Naive B cell (primary cell): ENCODE data around the gene LYRM4. TPM values are rescaled to one million over a fixed set of nuclear protein-coding genes. Genes with fewer than 3 reads are reported as not detected.

Source experiments
- ATAC-seq, 2 donors: fragments of 150-1000 bp; cut with Tn5 transposase; 2 replicates each; pipeline ENCODE4 v1.10.0; 2021; ENCODE audit warnings: low read depth in 2 of 2, mild to moderate bottlenecking in 2 of 2, moderate library complexity in 2 of 2
- DNase-seq: peaks from one replicate; pipeline ENCODE4 v3.0.0; 2022
- H3K27ac Mint-ChIP-seq, 6 donors: one replicate each; pipeline ENCODE4 v1.8.0; 2020 to 2022; ENCODE audit warnings: mild to moderate bottlenecking in 6 of 6, mixed read lengths in 6 of 6, moderate library complexity in 5 of 6, inconsistent platforms in 2 of 6
- H3K27me3 Mint-ChIP-seq, 3 donors: one replicate each; pipeline ENCODE4 v1.8.0; 2021 to 2022; ENCODE audit warnings: mixed read lengths in 3 of 3, mild to moderate bottlenecking in 1 of 3
- H3K36me3 Mint-ChIP-seq, 2 donors: one replicate each; pipeline ENCODE4 v1.8.0; 2020 to 2022; ENCODE audit warnings: mixed read lengths in 2 of 2, inconsistent platforms in 1 of 2, mild to moderate bottlenecking in 1 of 2
- H3K4me1 Mint-ChIP-seq, 3 donors: one replicate each; pipeline ENCODE4 v1.8.0; 2020 to 2022; ENCODE audit warnings: mixed read lengths in 3 of 3, inconsistent platforms in 1 of 3, mild to moderate bottlenecking in 1 of 3, moderate library complexity in 1 of 3
- H3K4me3 Mint-ChIP-seq, 8 donors: one replicate each; pipeline ENCODE4 v1.8.0; 2020 to 2022; ENCODE audit warnings: mild to moderate bottlenecking in 8 of 8, mixed read lengths in 8 of 8, moderate library complexity in 8 of 8, inconsistent platforms in 2 of 8
- H3K9me3 Mint-ChIP-seq, 7 donors: one replicate each; pipeline ENCODE4 v1.8.0; 2020 to 2022; ENCODE audit warnings: mixed read lengths in 7 of 7, mild to moderate bottlenecking in 5 of 7, inconsistent platforms in 2 of 7, moderate library complexity in 1 of 7
- polyA plus RNA-seq, 6 donors: library from polyadenylated mRNA; unstranded; fragments of 300-500 nt; fragmentation: Illumina TruSeq; gene quantifications; one replicate each; pipeline ENCODE4 v1.2.3, GENCODE V29; 2021; ENCODE audit warnings: low read depth in 6 of 6

The LYRM4 gene
- polyA plus RNA-seq, 6 donors from 2014 or later: 33.1 to 44.6 (median 40.7) TPM

DNA sequence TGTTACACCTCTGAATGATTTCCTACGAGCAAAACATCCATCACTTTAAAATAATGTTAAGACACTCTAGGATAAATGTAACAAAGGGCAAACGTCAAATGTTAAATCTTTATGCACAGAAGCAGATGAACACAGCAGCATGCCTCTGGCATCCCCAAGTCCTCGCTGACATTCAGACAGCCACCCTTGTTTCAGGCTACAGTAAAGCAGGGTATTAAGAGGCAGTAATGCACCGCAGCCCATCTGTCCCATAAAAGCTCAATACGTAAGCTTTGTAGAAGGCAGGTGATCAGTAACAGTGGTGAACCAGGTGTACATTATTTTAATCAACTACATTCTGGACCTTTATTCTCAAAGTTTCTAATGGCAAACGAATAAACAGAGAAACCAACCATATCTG is 110.9 kb downstream of the LYRM4 start:
- no peak for ATAC-seq
- no peak for DNase-seq
- peaks cover 8 to 12% (median 10%) of the 10 kb centered on the region in 3 donors for H3K4me1 Mint-ChIP-seq
- H3K36me3 Mint-ChIP-seq: no peaks in the 10 kb centered on the region
- H3K4me3 Mint-ChIP-seq: no peak overlapping the region
- no peak overlapping the region for H3K27ac Mint-ChIP-seq
- no peaks in the 10 kb centered on the region for H3K27me3 Mint-ChIP-seq
- no peaks in the 10 kb centered on the region for H3K9me3 Mint-ChIP-seq

DNA sequence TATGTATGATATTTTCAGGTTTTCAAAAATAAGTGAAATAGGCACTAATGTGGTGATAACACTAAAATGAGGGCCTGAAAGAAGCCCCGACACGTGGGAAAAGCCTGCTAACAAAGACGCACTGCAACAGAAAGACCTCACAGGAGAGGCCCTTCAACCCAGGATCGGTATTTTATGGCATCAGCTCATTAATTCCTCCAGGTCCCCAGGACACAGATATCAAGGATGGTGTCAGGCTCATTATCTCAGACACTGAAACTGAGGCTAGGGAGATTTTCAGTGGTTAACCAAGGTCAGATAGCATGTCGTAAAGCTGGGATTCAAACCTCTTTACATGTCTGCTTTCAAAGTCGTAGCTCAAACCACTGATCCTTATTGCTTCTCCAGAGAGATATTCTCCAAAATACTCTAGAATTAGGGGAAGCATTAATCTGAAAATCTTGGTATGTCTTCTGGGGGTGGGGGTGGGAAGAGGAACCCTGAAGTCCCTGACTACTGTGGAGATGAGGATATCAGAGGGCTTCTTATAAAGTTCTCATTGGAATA is 111.5 kb downstream of the LYRM4 start:
- DNase-seq: no peak
- no peak for ATAC-seq
- peak overlapping the region in 1 of 6 donors; percentile 77 for H3K27ac Mint-ChIP-seq
- no peaks in the 10 kb centered on the region for H3K36me3 Mint-ChIP-seq
- no peak overlapping the region for H3K4me3 Mint-ChIP-seq
- H3K27me3 Mint-ChIP-seq: no peaks in the 10 kb centered on the region
- H3K9me3 Mint-ChIP-seq: no peaks in the 10 kb centered on the region
- peaks cover 8 to 12% (median 10%) of the 10 kb centered on the region in 3 donors for H3K4me1 Mint-ChIP-seq

DNA sequence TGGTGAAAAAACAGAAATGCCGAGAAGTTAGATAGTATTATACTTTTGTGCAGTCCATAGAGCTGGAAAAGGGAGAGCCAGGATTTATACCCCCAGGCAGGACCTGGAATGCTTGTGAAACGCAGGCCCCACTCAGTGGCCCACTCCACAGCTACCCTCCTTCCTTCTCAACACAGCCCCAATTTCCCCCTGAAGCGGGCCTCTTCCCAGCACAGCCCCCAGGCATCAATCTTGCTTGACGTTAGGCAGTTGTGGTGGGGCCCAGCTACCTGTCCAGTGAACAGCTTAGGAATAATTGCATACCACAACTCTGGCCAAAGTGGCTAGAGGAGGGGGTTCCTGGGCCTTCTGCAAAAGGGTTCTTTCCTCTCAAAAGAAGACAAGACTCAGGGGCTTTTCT is 114.4 kb downstream of the LYRM4 start:
- Mint-ChIP-seq H3K27ac (no peak overlapping the region), H3K4me3 (no peak overlapping the region)
- no peak for ATAC-seq

DNA sequence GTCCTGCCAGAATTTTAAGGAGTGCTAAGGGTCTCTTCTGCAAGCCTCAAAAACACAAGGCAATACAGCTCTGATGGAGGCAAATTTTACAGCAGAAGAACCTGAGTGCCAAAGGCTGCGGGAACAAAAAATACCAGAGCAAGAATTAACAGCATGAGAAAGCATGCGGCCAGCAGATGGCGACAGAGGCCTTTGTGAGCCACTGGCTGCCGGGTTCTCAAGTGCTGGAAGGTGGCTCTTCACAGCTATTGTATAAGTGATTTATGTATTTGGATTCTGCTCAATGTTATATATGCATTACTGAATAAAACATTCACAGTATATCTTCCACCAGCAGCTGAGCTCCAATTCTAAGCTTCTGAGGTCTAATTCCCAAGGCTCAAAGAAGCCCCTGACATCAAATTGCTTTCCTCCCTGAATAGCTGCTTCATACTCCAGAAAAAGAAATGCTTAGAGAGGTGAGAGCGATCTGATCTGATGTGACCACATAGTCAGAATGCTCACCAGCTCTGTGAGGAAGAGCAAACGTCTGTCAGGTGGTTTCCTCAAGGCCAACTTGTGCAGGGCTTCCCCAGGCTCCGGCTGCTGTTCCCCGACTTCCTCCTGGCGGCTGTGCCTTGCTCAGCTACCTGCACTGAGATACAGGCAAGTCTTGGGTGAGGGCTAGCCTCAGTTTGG is 117.0 kb downstream of the LYRM4 start:
- ATAC-seq: peak; percentile 60 to 84
- Mint-ChIP-seq H3K27ac (peak overlapping the region in 3 of 6 donors; percentile 64 to 88 (median 66)), H3K27me3 (no peaks in the 10 kb centered on the region)

More for the DNA sequence above, 114.4 kb downstream of the LYRM4 start:
- Mint-ChIP-seq H3K9me3 (no peaks in the 10 kb centered on the region), H3K27me3 (no peaks in the 10 kb centered on the region), H3K36me3 (no peaks in the 10 kb centered on the region), H3K4me1 (peaks cover 2 to 8% (median 4%) of the 10 kb centered on the region in 3 donors)
- no peak for DNase-seq

DNA sequence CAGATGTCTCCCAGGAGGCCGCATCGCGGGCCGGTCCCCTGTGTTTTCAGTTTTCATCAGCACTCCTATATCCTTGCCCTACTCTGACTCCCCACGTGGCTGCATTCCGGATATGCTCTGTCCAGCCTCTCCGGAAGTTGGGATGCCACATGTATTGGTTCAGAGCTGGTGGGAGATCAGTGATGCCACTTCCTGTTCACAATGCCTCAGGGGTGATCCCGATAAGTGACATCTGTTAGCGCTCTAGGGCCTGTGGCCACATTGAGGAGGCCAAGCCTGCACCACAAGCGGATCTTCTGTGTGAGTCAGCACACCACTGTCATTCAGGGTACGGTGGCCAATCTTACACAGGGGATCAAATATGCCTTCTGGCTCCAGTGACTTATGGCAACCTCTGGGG is 117.8 kb downstream of the LYRM4 start:
- peaks cover 4 to 26% (median 10%) of the 10 kb centered on the region in 3 donors for H3K4me1 Mint-ChIP-seq
- no peak for DNase-seq
- no peaks in the 10 kb centered on the region for H3K9me3 Mint-ChIP-seq
- peak overlapping the region in 1 of 8 donors; percentile 16 for H3K4me3 Mint-ChIP-seq
- H3K27ac Mint-ChIP-seq: no peak overlapping the region
- H3K27me3 Mint-ChIP-seq: no peaks in the 10 kb centered on the region
- ATAC-seq: no peak
- no peaks in the 10 kb centered on the region for H3K36me3 Mint-ChIP-seq

More for the DNA sequence above, 117.0 kb downstream of the LYRM4 start:
- H3K36me3 Mint-ChIP-seq: no peaks in the 10 kb centered on the region
- no peaks in the 10 kb centered on the region for H3K9me3 Mint-ChIP-seq
- peak overlapping the region in 1 of 8 donors; percentile 6 for H3K4me3 Mint-ChIP-seq
- H3K4me1 Mint-ChIP-seq: peaks cover 4 to 26% (median 10%) of the 10 kb centered on the region in 3 donors
- peak; percentile 65 for DNase-seq

DNA sequence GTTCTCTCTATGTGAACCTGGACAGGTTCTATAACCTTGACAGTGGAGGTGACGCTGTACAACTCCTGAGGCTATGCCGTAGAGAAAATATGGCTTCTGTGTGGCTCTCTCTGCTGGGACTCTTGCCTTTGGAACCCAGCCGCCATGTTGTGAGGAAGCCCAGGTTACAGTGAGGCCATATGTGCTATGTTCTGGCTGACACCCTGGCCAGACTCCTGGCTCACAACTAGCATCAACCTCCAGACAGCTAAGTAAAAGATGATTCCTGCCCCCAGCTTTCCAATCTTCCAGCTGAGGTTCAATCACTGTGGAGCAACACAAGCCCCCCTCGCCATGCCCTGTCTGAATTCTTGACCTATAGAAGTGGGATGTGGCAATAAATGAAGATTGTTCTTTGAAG is 118.6 kb downstream of the LYRM4 start:
- DNase-seq (no peak), ATAC-seq (no peak)
- no peak overlapping the region for H3K27ac Mint-ChIP-seq
- no peak overlapping the region for H3K4me3 Mint-ChIP-seq
- no peaks in the 10 kb centered on the region for H3K36me3 Mint-ChIP-seq
- no peaks in the 10 kb centered on the region for H3K27me3 Mint-ChIP-seq
- H3K9me3 Mint-ChIP-seq: no peaks in the 10 kb centered on the region
- peaks cover 4 to 26% (median 10%) of the 10 kb centered on the region in 3 donors for H3K4me1 Mint-ChIP-seq

DNA sequence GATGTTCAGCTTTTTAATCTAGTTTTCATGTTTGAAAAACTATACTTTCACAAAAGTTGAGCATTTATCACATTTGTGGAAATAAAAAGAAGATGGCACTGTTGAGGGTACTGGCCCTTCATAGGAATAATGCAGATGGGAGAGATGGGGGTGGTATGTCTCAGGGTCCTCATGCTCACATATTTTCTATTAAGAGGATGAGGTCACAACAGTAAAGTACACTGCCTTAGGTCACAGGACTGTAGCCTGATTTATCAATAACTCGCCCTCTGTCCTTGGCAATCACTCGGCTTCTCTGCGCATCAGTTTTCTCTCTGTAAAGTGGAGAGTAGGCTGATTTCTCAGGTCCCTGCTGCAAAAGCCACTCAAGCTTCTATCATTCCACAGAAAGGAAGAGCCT is 119.7 kb downstream of the LYRM4 start:
- ATAC-seq: no peak
- no peaks in the 10 kb centered on the region for H3K36me3 Mint-ChIP-seq
- peak overlapping the region in 3 of 6 donors; percentile 12 to 67 (median 24) for H3K27ac Mint-ChIP-seq
- H3K4me1 Mint-ChIP-seq: peaks cover 4 to 31% (median 10%) of the 10 kb centered on the region in 3 donors
- no peaks in the 10 kb centered on the region for H3K27me3 Mint-ChIP-seq
- no peaks in the 10 kb centered on the region for H3K9me3 Mint-ChIP-seq
- peak overlapping the region in 5 of 8 donors; percentile 17 to 38 (median 26) for H3K4me3 Mint-ChIP-seq
- DNase-seq: no peak

DNA sequence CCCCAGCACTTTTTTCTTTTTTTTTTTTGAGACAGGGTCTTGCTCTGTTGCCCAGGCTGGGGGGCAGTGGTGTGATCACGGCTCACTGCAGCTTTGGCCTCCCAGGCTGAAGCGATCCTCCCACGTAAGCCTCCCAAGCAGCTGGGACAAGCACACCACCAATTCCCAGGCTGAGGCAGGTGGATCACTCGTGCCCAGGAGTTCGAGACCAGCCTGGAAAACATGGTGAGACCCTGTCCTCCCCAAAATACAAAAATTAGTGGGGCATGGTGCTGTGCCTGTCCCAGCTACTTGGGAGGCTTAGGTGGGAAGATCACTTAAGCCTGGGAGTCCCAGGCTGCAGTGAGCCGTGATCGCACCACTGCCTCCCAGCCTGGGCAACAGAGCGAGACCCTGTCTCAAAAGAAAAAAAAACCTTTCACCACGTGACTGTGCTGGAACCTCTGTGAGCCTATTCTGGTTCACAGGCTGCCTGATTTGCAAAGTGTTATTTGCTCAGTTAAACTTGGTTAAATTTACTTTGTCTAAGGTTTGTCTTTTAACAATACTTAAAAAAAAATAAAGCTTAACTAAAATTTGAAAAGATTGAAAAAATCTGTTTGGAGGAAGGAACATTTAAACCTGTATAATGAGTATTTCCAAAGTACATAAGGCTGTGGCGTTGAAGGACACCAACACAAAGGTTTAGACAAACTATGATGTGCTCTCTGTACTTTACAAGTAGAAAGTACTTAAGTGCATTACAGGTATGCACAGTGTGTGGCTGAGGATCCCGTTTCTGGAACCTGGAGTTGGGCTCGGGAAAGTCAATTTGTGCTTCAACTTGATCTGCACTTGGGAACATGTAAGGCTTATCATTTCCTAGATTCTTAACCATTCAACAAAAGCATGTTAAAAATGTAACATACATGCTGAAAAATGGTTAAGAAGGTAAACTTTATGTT is 120.7 kb downstream of the LYRM4 start:
- Mint-ChIP-seq H3K4me1 (peaks cover 9 to 36% (median 17%) of the 10 kb centered on the region in 3 donors), H3K9me3 (no peaks in the 10 kb centered on the region), H3K4me3 (peak overlapping the region in 6 of 8 donors; percentile 17 to 76 (median 30)), H3K27me3 (no peaks in the 10 kb centered on the region), H3K27ac (peak overlapping the region in 2 of 6 donors; percentile 29 to 39), H3K36me3 (no peaks in the 10 kb centered on the region)
- DNase-seq: no peak
- peak; percentile 67 to 76 for ATAC-seq

DNA sequence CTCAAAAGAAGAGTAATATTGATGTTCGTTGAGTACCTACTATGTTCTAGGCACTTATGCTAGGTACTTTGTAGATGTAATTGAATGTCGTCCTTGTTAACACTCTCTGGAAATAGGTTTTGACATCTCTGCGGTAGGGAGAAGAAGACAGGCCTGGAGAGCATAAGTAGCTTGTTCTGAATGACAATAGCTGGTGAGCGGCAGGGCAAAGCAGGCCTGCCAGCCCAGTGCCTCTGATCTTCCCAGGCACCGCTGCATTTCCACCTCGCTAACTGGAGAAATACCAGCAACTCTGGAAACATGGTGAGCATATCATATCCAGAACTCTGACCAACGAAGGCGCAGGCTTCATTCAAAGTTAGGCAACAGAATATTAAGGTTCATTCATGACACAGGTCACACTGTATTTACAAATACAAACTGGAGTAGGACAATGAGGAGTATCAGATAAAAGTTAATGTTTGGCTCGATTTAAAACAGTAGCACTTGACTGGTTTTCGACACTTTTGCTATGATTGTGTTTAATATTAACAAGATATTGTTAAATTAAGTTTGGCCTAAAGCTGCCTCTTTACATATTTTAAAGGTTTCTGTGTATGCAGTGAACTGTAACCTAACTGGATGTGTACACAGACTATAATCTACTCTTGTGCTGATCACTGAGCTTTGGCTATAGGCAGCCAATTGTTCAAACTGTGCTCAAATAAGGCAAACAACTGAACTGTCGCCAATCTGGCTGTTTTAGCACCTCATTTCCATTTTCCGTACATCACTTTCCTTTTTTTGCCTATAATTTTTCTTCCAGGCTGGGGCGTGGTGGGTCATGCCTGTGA is 121.5 kb downstream of the LYRM4 start:
- Mint-ChIP-seq H3K9me3 (no peaks in the 10 kb centered on the region), H3K4me3 (no peak overlapping the region), H3K4me1 (peaks cover 11 to 36% (median 17%) of the 10 kb centered on the region in 3 donors), H3K36me3 (peaks cover 0 to 2% of the 10 kb centered on the region in 2 donors), H3K27me3 (no peaks in the 10 kb centered on the region), H3K27ac (peak overlapping the region in 2 of 6 donors; percentile 28 to 29)
- DNase-seq (no peak), ATAC-seq (no peak)

DNA sequence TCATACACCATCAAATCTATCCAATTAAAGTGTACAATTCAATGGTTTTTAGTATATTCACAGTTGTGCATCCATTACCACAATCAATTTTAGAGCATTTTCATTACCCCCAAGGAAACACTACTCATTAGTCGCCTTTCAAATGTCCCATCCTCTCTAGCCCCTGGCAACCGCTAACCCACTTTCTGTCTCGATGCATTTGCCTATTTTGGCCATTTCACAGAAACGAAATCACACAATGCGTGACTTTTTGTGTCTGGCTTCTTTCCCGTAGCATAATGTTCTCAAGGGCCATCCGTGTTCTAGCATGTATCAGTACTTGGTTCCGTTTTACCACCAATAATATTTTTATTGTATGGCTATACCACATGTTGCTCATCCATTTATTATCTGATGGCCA is 123.9 kb downstream of the LYRM4 start:
- Mint-ChIP-seq H3K36me3 (peaks cover 0 to 5% of the 10 kb centered on the region in 2 donors), H3K9me3 (no peaks in the 10 kb centered on the region), H3K27me3 (no peaks in the 10 kb centered on the region), H3K4me3 (no peak overlapping the region), H3K27ac (peak overlapping the region in 2 of 6 donors; percentile 79 to 84), H3K4me1 (peaks cover 25 to 45% (median 27%) of the 10 kb centered on the region in 3 donors)
- DNase-seq (no peak), ATAC-seq (no peak)

DNA sequence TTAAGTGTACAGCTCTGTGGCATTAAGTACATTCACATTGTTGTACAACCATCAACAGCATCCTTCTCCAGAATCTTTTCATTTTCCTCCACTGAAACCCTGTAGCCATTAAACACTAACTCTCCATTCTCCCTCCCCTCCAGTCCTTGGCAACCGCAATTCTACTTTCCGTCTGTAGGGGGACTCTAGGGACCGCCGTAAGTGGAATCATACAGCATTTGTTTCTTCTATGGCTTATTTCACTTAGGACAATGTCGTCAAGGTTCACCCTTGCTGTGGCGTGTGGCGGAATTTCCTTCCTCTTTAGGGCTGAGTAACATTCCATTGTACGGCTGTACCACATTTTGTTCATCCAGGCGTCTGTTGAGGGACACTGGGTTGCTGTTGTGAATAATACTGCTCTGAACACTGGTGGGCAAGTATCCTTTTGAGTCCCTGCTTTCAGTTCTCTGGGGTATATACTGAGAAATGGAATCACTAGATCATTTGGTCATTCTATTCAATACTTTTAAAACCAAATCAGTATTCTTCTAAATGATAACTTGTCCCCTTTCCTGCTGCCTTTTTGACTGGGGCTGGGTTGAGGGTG is 124.9 kb downstream of the LYRM4 start:
- Mint-ChIP-seq H3K36me3 (peaks cover 0 to 5% of the 10 kb centered on the region in 2 donors), H3K4me3 (no peak overlapping the region), H3K9me3 (no peaks in the 10 kb centered on the region), H3K27ac (peak overlapping the region in 4 of 6 donors; percentile 8 to 71 (median 12)), H3K4me1 (peaks cover 28 to 42% (median 31%) of the 10 kb centered on the region in 3 donors), H3K27me3 (no peaks in the 10 kb centered on the region)
- ATAC-seq (peak in 1 of 2 donors; percentile 14), DNase-seq (no peak)

DNA sequence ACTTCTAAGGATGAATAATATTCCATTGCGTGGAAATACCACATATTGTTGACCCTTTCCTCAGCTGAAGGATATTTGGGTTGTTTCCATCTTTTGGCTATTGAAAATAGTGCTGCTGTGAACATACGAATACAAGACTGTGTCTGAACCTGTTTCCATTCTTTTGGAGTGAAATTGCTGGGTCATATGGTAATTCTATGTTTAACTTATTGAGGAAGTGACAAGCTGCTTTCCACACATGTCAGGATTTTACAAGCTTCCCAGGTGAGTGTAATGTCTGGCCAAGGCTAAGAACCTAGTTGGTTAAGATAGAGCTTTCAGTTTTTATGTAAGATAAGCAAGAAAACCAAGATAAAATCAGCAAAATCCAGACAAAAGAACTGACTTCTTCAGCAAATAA is 126.8 kb downstream of the LYRM4 start:
- ATAC-seq: no peak
- Mint-ChIP-seq H3K27ac (peak overlapping the region in 3 of 6 donors; percentile 25 to 89 (median 26)), H3K27me3 (no peaks in the 10 kb centered on the region), H3K36me3 (peaks cover 0 to 11% of the 10 kb centered on the region in 2 donors), H3K4me1 (peaks cover 39 to 41% (median 41%) of the 10 kb centered on the region in 3 donors), H3K9me3 (no peaks in the 10 kb centered on the region), H3K4me3 (peak overlapping the region in 1 of 8 donors; percentile 4)
- no peak for DNase-seq
